NCI-H128 (cell line): Measurements from ENCODE around the gene PCBP3.
"Not testable (repeated sequence)": the region's sequence is repeated elsewhere in the genome, so short reads cannot be mapped to it uniquely, and the experiment has no call there.

Source experiments
- DNase-seq: peaks from one replicate; lab custom pipeline; 2025; ENCODE audit not compliant: unreplicated experiment; lab: John Stamatoyannopoulos, UW

The PCBP3 gene

DNA sequence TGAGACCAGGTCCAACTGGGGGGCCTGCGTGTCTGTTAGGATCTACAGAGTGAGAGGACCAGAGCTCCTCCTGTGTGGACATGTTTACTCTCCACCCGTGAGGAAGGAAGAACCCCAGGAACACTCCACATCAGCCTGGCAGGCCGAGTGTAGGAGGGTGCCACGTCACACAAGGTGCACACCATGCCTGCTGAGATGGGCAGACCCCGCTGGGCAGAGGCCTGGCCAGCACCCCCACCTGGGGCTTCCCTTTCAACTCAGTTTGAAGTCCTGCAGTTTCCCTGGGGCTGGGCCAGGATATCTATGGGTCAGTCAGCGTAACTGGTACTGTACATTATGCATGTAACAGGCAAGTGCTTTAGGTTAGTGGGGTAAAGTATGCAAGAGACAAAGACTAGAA is 30.1 kb upstream of the PCBP3 start:
- no peak for DNase-seq

DNA sequence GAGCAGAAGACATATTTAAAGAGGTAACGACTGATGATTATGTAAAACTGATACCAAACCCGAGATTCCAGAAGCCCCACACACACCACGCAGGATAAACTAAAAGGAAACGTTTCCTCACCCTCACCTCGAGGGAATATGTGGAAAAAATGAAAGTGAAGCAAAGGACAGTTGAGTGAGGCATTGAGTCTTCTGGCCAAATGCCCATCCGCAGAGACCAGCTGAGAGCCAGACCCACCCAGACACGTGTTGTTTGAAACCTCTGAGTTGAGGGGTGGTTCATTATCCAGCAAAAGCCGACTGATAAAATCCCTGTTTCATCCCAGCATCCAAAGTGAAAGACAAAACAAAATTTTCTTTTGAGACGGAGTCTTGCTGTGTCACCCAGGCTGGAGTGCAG is 29.6 kb upstream of the PCBP3 start:
- no peak for DNase-seq

DNA sequence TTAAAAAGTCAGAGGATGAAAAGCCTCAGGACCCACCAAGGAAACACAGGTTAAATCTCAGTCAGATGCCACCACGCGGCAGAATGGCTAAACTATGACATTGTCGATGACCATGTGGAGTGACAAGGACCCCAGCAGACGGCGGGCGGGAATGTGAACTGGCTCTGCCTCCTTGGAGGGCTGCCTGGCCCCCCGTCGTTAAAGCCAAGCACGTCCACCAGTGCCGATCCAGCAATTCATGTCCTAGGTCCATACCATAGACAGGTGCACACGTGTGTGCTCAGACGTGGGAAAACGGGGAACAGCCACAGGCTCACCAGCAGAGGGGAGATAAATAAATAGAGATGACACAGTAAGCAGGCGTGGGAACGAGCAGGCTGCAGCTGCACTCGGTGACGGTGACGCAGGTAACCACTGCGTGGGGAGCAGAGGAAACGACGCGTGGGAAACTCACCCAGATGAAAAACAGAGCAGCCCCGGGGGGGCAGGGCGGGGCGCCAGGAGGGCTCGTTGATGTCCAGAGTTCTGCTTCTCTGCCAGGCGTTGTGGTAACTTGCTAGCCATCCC is 28.3 kb upstream of the PCBP3 start:
- DNase-seq = no peak

DNA sequence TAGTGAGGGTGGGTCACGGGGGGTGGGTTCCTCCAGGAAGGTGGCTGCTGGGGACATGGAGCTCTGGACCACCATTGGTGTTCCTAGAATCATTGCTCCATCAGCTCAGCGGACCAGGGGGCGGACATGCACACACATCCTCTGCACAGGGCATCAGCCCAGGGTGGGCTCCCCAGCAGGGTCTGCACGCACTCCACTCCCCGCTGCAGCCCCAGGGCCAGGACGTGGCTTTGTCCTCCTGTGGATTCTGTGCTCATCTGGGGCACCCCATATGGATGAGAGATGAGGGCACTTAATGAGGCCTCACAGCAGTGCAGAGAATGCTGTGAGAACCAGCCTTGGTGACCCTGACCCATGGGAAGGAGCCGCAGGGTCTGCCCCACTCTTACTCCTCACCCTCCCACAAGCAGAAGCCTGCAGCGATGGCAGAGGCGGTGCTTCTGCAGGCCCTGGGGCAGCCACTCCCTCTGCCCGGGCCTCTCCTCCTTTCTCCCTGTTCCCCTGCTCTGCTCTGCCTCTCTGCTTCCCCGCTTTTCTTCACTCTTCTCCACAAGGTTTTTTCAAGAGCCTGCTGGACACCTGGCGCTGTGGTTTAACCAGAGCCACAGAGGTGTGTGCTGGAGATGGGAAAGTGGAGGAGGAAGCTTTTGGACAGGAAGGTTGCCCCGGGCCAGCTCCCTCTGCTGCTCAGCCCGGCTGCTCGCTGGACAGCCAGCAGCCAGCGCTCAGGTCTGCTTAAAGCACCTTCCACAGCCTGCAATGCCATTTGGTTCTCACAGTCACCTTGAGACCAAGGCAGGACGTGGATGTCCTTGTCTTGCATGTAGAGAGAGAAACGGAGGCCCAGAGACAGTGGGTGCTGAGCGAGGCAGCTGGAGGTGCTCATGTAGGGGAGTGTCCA is 26.3 kb upstream of the PCBP3 start:
- no peak for DNase-seq

DNA sequence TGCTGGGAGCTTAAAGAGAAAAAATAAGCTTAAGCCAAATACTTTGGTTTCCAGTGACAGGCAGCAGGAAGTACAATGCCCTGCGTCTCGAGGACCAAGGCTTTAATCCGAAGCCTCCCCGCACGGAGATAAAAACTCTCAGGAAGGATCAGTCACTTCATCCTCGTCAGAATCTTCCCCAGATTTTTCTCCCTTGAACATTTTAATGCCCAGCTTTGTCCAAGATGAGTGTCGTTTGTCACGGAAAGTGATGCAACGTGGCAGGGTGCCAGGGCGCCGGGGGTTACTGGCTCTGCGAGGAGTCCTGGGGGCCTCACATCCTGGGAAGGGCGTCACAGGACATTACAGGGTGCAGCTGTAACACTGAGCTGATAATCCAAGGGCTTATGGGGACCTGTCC is 25.2 kb upstream of the PCBP3 start:
- DNase-seq = no peak

DNA sequence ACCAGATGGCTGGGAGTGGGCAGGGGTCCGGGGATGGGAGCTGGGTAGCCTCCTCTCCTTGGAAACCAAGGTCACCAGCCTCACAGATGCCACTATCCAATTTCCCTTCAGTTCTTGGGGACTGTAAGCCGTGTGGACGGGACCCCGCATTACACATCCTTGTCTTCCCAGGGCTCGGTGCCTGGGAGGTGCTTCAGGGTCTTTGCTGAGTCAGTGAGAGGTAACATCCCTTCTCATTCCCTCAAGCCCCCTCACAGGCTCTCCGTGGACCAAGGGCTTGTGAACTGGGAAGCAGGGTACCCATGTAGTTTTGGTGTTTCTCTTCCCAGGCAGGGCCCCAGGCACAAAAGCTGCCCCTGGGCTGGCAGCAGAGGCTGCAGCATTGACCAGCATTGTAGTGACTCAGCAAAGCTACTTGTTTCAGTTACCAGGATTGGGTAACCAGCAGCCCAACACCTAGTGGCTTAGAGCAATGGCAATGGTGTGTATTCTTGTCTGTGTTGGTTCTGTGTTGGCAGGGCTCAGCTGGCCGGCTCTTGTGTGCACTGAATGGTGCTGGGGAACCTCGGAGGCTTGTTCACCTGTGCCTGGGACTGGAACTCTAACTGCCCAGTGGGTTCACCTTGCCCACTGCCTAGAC is 24.6 kb upstream of the PCBP3 start:
- no peak for DNase-seq

DNA sequence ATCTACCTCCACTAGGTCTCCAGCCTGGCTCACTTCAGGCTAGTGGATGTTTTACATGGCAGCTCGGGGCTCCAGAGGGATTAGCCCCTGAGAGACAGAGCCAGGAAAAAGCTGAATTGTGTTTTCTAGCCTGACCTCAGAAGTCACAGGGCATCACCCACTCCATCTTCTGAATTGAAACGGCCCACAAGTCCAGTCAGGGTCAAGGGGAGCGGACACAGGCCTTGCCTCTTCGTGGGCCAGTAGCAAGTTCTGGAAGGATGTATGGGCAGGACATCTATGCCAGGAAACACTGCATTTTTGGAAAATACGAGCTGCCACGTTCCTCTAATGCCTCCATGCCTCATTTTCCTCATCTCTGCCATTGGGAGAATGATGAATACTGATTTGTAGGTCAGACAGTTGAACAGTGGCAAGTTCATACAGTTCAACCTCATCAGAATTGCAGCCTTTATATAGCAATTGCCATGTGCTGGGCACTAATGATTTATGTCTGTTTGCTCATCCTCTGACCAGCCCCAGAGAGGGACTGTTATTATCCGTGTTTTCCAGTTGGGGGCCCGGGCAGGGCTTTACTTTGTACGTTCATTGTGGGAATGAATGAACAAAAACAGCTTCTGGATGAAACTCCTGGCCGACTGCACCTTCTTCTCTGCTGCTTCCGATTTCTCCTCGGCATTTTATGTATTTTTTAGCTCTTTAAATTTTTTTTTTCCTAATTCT is 23.2 kb upstream of the PCBP3 start:
- no peak for DNase-seq

DNA sequence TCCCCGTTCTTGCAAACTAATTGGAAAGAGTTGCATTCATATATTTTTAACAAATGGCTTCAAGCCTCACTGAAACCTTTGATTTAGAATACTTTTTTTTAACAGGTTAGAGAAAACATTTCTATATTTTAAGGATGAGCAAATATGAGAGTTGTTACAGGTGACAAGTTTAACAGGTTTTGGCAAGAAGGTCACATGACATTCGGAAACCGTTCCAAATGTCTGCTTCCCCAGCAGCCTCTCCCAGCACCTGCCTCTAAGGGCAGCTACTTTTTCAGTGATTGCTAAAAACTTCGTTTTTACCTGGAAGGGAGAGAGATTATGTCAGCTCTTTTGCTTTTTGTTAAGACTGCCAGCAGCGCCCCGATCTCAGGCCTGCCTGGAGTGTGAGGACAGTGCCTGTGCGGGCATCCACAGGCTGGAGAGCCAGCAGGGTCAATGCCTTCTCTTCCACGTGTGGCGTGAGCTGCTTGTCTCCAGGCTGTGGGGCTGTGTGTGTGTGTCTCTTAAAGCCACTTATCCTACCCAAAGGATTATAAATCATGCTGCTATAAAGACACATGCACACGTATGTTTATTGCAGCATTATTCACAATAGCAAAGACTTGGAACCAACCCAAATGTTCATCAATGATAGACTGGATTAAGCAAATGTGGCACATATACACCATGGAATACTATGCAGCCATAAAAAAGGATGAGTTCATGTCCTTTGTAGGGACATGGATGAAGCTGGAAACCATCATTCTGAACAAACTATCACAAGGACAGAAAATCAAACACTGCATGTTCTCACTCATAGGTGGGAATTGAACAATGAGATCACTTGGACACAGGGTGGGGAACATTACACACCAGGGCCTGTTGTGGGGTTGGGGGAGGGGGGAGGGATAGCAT is 21.8 kb upstream of the PCBP3 start:
- not testable (repeated sequence) for DNase-seq

DNA sequence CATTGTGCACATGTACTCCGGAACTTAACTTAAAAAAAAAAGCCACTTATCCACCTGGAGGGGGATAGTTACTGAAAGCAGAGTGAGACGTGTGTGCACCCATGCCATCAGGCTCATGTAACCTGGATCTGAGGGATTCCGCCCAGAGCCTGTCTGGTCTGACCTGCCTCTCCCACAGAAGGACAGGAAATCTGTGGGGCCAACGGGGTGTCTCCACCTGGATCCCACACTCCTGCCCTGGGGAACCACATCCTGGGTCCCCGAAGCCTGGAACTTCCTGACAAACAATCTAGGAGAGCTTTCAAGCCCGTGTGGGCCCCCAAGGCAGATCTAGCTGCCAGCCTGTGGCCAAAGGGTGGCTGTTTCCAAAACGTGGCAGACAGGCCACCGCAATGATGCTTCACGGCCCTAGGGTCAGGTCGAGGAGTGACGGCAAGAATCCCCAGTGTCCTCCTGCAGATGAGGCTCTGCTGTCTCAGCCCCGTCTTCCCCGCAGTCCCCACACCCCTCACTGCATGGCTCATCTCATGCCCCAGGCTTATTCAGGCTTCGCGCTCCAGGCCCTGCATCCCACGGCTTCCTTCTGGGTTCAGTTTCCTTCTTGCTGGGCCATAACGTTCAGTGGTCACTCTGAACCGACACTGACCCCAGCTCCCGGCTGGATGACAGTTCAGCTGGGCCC is 21.0 kb upstream of the PCBP3 start:
- DNase-seq = no peak

DNA sequence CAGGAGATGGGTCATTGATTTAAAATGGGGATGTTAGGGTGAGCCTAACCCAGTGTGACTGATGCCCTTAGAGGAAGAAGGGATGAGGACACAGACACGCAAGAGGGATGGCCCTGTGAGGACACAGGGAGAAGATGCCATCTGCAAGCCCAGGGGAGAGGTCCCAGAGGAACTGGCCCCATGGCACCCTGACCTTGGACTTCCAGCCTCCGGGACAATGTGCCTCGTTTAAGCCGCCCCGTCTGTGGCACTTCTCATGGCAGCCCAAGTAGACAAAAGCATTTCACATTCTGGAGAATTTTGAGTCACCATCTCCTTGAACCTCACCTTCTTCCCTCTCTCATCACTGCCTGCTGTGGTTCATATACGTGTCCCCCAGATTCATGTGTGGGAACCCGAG is 20.1 kb upstream of the PCBP3 start:
- no peak for DNase-seq

DNA sequence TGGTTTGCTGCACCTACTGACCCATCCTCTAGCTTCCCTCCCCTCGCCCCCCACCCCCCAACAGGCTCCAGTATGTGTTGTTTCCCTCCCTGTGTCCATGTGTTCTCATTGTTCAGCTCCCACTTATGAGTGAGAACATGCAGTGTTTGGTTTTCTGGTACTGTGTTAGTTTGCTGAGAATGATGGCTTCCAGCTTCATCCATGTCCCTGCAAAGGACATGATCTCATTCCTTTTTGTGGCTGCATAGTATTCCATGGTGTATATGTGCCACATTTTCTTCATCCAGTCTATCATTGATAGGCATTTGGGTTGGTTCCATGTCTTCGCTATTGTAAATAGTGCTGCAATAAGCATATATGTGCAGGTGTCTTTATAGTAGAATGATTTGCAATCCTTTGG is 17.4 kb upstream of the PCBP3 start:
- not testable (repeated sequence) for DNase-seq

DNA sequence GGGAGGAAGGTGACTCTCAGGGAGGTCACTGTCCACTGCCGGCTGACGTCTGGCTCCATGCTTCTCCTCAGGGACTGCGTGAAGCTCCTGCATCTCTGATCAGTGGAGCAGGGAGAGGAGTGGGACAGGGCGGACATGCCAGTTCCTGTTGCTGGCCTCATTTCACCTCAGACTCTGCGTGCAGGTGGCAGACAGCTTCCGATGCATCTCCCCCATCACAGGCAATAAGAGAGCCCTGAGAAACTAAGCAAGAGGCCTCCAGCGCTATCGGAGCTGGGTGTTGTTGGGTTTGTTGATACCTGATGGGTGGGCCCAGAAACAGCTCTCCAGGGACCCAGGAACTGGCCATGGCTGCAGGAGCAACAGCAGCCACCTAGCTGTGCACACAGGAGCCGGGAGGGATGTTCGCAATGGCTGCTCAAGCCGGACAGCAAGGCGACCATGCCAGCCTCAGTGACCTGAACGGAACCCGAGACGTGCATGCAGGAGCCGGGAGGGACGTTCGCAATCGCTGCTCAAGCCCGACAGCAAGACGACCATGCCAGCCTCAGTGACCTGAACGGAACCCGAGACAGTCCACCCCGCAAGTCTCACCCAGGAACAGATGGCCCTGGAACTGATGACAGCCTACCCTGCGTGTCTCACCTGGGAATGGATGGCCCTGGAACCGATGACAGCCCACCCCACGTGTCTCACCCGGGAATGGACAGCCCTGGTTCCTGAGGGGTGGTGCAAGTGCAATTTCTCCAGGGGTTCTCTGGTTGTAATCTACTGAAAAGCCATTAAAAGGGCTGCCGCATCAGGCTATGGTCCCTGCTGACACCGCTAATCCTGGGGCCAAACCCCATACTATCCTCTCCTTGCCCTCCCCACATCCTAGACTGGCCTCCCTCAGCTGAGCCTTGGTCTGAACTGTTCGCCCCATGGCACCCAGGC is 14.2 kb upstream of the PCBP3 start:
- DNase-seq = no peak

DNA sequence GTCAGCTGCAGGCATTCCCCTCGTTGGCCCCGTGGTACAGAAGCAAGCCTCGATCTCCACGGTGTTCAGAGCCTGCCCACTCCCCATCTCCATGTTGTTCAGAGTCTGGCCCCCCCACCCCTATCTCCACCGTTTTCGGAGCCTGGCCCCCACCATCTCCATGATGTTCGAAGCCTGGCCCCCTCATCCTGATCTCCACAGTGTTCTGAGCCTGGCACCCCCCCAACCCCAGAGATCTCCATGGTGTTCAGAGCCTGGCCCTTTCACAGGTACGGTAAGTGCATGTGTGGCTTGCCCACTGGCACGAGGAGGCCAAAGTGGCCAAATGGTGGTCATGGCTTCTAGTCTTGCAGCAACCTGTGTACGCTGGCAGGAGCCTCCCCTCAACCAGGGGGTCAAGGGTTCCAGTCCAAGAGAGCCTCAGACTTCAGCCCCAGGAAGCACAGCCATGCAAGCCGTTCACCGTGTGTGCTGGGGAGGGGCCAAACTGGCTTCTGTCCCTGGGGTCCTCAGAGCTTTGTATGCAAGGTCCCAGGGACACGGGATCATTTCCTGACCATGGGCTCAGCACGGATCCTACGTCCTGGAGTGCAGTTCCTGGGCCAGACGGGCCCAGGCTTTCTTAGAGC is 13.3 kb upstream of the PCBP3 start:
- DNase-seq = no peak

DNA sequence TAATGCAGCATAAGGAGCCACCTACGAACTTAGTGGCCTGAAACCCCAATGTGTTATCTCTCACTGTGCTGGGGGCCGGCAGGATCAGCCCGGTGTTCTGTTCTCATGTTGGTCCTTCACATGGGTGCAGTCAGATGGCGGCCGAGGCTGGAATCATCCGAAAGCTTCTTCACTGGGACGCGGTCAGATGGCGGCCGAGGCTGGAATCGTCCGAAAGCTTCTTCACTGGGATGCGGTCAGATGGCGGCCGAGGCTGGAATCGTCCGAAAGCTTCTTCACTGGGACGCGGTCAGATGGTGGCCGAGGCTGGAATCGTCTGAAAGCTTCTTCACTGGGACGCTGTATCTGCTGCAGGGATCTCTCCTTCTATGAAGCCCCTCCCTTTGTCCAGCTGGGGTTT is 12.6 kb upstream of the PCBP3 start:
- no peak for DNase-seq

DNA sequence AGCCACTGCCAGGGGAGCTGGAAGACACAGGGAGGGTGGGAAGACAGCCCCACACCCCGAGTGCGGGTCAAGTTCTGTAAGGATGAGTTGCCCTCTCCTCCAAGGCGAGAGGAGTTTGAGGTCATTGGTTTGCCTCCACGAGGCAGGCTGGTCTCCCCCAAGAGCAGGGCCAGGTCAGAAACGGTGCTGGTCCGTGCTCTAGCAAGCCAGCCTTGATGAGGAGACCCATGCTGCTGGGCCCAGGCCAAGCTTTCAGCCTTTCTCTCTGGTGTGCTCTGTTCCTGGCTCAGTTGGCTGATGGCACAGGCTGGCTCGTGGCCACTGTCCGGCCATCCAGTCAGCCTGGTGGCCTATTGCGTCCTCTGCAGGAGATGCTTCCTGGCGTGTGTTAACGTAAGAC is 12.0 kb upstream of the PCBP3 start:
- no peak for DNase-seq

DNA sequence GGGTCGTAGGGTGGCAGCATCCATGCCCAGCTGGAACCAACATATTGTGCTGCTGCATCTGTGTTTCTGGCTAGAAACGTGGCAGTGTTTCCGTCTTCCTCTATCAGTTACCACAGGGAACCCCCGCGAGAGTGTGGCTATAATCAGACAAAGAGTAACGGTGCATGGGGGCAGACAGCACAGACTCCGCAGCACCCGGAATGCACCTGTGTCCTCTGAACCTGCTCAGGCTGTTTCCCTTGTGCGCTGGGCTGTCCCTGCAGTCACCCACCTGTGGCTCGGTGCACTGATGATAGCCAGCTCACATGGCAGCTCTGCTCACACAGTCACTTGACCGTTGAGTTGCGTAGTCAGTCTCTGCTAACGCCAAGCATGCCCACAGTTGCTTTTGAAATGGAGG is 11.4 kb upstream of the PCBP3 start:
- DNase-seq = no peak

DNA sequence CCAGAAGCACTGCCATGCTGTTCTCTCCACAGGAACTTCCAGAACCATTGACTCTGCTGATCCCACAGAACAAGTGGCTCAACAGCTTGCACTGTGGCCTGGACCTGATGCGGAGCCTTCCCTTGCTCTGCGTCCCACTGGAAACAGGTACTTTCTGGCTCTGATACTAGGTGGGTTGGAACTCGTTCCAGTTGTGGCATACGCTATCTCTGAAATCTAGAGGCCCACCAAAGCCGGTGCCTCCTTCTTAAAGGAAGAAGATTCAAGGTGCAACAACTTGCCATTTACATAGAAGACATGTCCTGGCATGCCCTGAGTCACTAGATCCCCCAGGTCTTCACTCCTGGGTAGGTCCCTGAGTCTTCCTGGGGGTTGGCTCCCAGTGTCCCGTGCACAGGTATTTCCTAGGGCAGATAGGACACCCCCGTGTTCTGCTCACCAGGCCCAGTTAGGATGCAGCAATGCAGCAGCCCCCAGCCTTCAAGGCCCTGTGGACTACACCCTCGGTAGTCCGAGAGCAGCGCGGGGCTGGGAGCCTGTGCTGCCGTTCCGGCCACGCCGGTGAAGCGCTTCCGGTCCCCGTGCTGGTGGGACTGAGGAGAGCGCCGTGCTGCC is 10.8 kb upstream of the PCBP3 start:
- DNase-seq = no peak

DNA sequence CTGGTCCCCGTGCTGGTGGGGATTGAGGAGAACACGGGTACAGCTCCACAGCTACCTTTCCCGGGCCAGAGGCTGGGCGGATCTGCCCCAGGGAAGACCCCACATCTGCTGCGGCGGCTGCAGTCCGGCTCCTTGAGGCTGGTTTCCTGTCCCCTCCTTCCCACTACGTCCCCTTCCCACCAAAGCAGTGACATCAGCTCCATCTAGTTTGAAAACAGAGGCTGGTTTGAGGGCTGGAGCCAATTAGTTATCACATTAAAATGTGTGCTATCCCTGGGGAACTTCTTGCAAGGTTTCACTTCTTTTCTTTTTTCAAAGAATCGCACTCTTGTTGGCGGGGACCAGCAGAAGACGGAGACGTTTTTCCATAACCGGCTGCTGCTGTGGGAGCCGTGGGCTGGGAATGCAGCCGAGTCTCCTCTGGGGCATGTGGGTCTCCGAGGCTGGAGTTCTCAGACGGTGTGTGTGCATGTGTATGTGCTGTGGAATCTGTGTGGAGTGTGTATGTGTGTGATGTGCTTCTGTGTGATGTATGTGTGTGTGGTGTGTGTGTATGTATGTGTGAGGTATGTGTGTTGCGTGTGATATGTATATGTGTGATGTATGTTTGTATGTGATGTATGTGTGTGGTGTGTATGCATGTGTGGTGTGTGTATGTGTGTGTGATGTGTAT is 8.9 kb upstream of the PCBP3 start:
- DNase-seq = no peak
